RPMI7951 (cell line): ENCODE results near the gene ANKRD11. TPM values are rescaled to one million over a fixed set of nuclear protein-coding genes. Genes with fewer than 3 reads are reported as not detected.
A peak's percentile ranks its signal among the peaks of the same experiment; 100 is the strongest.
"Not testable (repeated sequence)": the region's sequence is repeated elsewhere in the genome, so short reads cannot be mapped to it uniquely, and the experiment has no call there.

Experiments used
- DNase-seq: peaks from one replicate; pipeline ENCODE4 v3.0.0-alpha.2; 2012; ENCODE audit warnings: low read depth
- total RNA-seq: library from RNA; depleted of rRNA; stranded (reverse); fragments of >200 nt; shearing (Covaris generic); gene quantifications from 2 replicates; pipeline ENCODE4 v1.2.3, GENCODE V29; 2014

Gene ANKRD11
- total RNA-seq, 1 experiment from 2014 or later, result 31.2 TPM

- DNase-seq, result no peak
These were observed 158.8 kb downstream of the ANKRD11 start for GRCh38 chr16:89331371-89332109.

GRCh38 chr16:89330177-89330856 is 160.0 kb downstream of the ANKRD11 start:
- peak; percentile 59 for DNase-seq

GRCh38 chr16:89329830-89330176 is 160.6 kb downstream of the ANKRD11 start:
- DNase-seq, result not testable (repeated sequence)

GRCh38 chr16:89328412-89329400 is 161.7 kb downstream of the ANKRD11 start:
- DNase-seq, result not testable (repeated sequence)

- no peak for DNase-seq
These were observed 163.6 kb downstream of the ANKRD11 start for GRCh38 chr16:89326721-89327120.

GRCh38 chr16:89325861-89326471 is 164.4 kb downstream of the ANKRD11 start:
- DNase-seq, result peak; percentile 92

GRCh38 chr16:89324056-89325010 is 166.0 kb downstream of the ANKRD11 start:
- DNase-seq, result peak; percentile 83

- no peak for DNase-seq
These were observed 167.0 kb downstream of the ANKRD11 start for GRCh38 chr16:89323120-89323960.

- DNase-seq, result peak; percentile 83
These were observed 167.8 kb downstream of the ANKRD11 start for GRCh38 chr16:89322321-89323119.

GRCh38 chr16:89320782-89321501 is 169.4 kb downstream of the ANKRD11 start:
- peak; percentile 79 for DNase-seq

- peak; percentile 98 for DNase-seq
These were observed 170.2 kb downstream of the ANKRD11 start for GRCh38 chr16:89319886-89320781.

- no peak for DNase-seq
These were observed 170.8 kb downstream of the ANKRD11 start for GRCh38 chr16:89319631-89319885.

GRCh38 chr16:89318871-89319630 is 171.3 kb downstream of the ANKRD11 start:
- no peak for DNase-seq

GRCh38 chr16:89318430-89318758 is 172.0 kb downstream of the ANKRD11 start:
- DNase-seq, result no peak

- no peak for DNase-seq
These were observed 172.5 kb downstream of the ANKRD11 start for GRCh38 chr16:89317729-89318429.

GRCh38 chr16:89317101-89317671 is 173.2 kb downstream of the ANKRD11 start:
- no peak for DNase-seq
